ENCODE data around the gene CYP11A1.

Gene CYP11A1

DNA sequence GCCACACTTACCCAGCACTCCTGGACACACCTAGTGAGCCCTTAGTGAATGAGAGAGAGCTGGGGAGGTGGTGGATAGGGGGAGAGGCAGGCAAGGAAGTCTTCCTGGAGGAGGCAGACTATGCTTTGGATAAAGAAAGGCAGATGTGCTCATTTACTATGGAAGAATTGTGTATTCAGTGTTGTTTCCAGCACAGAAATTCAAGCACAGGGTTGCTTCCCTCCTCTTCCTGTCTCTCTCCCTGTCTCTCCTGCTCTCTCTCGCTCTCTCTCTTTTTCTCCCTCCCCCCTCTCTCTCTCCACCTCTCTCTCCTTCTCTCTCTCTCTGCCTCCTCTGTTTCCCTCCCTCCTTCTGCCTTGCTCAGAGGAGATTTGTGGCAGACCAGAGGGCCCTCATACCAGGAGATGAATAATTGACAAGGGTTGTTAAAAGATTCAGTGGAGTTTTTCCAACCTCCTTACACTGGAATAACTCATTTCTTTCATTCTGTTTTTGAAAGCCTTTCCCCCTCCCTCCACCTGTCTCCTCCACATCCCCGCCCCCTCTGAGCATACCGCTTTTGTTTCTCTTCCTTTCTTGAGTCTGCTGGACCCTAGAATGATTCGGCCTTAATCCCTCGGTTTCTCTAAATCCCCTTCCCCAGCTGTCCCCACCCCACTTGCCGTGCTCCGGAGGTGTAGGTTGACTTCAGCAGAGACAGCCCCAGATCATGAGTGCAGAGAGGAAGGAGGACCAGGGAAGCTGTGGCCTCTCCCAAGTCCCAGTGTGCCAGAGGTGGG is 65.7 kb downstream of the CYP11A1 start:
- H3K9me2 ChIP-seq (replicated peaks; ENCODE audit: insufficient read depth, low read length) = no peaks in the 10 kb centered on the region
- no peak overlapping the region for H3K27ac ChIP-seq (ENCODE audit: low read length)
- no peaks in the 10 kb centered on the region for H3K9me3 ChIP-seq (replicated peaks; ENCODE audit: insufficient read depth, low read length)
- H4K20me1 ChIP-seq (ENCODE audit: insufficient read depth, low read length) = no peaks in the 10 kb centered on the region
- H3K4me1 ChIP-seq (ENCODE audit: low read length) = no peaks in the 10 kb centered on the region
- H3K27me3 ChIP-seq (replicated peaks; ENCODE audit: insufficient read depth, low read length) = peaks cover 97% of the 10 kb centered on the region
- no peak overlapping the region for H2AFZ ChIP-seq (ENCODE audit: low read length)
- H3K9ac ChIP-seq (ENCODE audit: low read length) = no peak overlapping the region
- H3K4me3 ChIP-seq (ENCODE audit: low read length) = no peak overlapping the region
- H3F3A ChIP-seq (ENCODE audit: insufficient read depth, low read length) = no peaks in the 10 kb centered on the region
- no peaks in the 10 kb centered on the region for H3K36me3 ChIP-seq (replicated peaks; ENCODE audit: insufficient read depth, low read length)
- no peak overlapping the region for H3K4me2 ChIP-seq (ENCODE audit: low read depth, low read length)
- no peak for DNase-seq
- no peaks in the 10 kb centered on the region for H3K79me2 ChIP-seq (ENCODE audit: low read length)
- TF ChIP-seq EZH2phosphoT487 (IDR thresholded peaks at IDR 0.05; ENCODE audit: low read length) = no peak
- no peak for TF ChIP-seq EZH2 (optimal IDR thresholded peaks at IDR 0.05; ENCODE audit: low read depth, low read length)

DNA sequence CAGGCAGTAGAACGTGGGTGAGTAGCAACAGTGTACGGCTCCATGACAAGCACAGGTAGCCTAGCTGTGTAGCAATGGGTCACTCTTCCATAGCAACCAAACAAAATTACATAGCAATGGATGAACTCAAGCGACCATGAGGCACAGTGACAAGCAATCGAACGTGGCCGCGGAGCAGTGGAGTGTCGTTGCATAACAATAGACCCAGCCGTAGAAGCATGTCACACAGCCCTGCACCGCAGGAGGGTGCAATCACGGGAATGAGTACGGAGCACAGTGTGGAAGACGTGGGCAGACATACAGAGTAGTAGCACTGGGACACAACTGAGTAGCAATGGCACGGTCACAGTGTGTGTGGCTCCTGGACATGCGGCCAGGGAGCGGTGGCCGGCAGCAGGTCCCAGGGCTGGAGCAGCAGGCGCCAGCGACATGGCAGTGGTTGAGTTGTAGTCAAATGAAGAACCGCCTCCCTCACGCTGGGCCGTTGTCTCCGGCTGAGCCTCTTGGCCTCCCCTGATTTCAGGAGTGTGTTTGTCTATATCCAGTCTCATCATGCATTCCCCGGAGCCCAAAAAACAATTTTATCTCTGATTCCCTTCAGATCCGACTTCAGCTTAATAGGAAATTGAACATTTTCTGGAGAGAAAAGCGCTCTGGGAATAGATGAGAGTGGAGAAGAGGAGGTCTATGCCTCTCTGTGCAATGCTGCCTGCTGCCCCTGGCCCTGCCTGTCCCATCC is 67.2 kb downstream of the CYP11A1 start:
- Histone ChIP-seq H3K4me3 (ENCODE audit: low read length) (no peak overlapping the region), H3K9ac (ENCODE audit: low read length) (no peak overlapping the region), H3K79me2 (ENCODE audit: low read length) (no peaks in the 10 kb centered on the region), H3K4me1 (ENCODE audit: low read length) (no peaks in the 10 kb centered on the region), H4K20me1 (ENCODE audit: insufficient read depth, low read length) (no peaks in the 10 kb centered on the region), H3K4me2 (ENCODE audit: low read depth, low read length) (no peak overlapping the region), H3K36me3 (replicated peaks; ENCODE audit: insufficient read depth, low read length) (no peaks in the 10 kb centered on the region), H2AFZ (ENCODE audit: low read length) (no peak overlapping the region), H3K27ac (ENCODE audit: low read length) (no peak overlapping the region), H3K9me3 (replicated peaks; ENCODE audit: insufficient read depth, low read length) (no peaks in the 10 kb centered on the region), H3K27me3 (replicated peaks; ENCODE audit: insufficient read depth, low read length) (peaks cover 93% of the 10 kb centered on the region), H3F3A (ENCODE audit: insufficient read depth, low read length) (no peaks in the 10 kb centered on the region), H3K9me2 (replicated peaks; ENCODE audit: insufficient read depth, low read length) (no peaks in the 10 kb centered on the region)
- DNase-seq = no peak
- TF ChIP-seq EZH2phosphoT487 (IDR thresholded peaks at IDR 0.05; ENCODE audit: low read length) (no peak), EZH2 (optimal IDR thresholded peaks at IDR 0.05; ENCODE audit: low read depth, low read length) (no peak)
- TF ChIP-seq, protein P1, sequence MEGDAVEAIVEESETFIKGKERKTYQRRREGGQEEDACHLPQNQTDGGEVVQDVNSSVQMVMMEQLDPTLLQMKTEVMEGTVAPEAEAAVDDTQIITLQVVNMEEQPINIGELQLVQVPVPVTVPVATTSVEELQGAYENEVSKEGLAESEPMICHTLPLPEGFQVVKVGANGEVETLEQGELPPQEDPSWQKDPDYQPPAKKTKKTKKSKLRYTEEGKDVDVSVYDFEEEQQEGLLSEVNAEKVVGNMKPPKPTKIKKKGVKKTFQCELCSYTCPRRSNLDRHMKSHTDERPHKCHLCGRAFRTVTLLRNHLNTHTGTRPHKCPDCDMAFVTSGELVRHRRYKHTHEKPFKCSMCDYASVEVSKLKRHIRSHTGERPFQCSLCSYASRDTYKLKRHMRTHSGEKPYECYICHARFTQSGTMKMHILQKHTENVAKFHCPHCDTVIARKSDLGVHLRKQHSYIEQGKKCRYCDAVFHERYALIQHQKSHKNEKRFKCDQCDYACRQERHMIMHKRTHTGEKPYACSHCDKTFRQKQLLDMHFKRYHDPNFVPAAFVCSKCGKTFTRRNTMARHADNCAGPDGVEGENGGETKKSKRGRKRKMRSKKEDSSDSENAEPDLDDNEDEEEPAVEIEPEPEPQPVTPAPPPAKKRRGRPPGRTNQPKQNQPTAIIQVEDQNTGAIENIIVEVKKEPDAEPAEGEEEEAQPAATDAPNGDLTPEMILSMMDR (IDR thresholded peaks at IDR 0.05; ENCODE audit: low read length) = no peak

DNA sequence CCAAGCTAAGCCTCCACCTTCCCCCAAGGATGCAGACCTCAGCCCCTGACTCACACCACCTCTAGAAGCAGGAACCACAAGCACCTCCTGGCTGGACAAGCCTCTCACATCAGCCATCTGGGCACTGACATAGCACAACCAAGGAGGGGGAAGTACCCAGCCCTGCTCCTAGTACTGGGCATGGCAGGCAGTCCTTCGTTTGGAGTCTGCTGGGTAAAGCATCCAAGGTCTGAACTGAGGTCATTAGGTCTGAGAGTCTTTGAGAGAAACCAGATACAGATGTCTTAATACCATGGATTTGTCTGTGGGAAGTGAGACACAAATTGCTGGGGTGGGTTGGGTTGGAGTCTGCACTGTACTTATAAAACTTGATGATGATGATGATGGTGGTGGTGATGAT is 69.6 kb downstream of the CYP11A1 start:
- DNase-seq = no peak
- no peaks in the 10 kb centered on the region for H3K4me1 ChIP-seq (ENCODE audit: low read length)
- no peak for TF ChIP-seq EZH2phosphoT487 (IDR thresholded peaks at IDR 0.05; ENCODE audit: low read length)
- no peak for TF ChIP-seq EZH2 (optimal IDR thresholded peaks at IDR 0.05; ENCODE audit: low read depth, low read length)
- TF ChIP-seq, protein P1 (IDR thresholded peaks at IDR 0.05; ENCODE audit: low read length) = no peak
- no peaks in the 10 kb centered on the region for H3K9me3 ChIP-seq (replicated peaks; ENCODE audit: insufficient read depth, low read length)
- H4K20me1 ChIP-seq (ENCODE audit: insufficient read depth, low read length) = no peaks in the 10 kb centered on the region
- no peak overlapping the region for H3K27ac ChIP-seq (ENCODE audit: low read length)
- no peaks in the 10 kb centered on the region for H3F3A ChIP-seq (ENCODE audit: insufficient read depth, low read length)
- H3K4me2 ChIP-seq (ENCODE audit: low read depth, low read length) = no peak overlapping the region
- no peak overlapping the region for H3K4me3 ChIP-seq (ENCODE audit: low read length)
- H3K27me3 ChIP-seq (replicated peaks; ENCODE audit: insufficient read depth, low read length) = peaks cover 86% of the 10 kb centered on the region
- no peak overlapping the region for H2AFZ ChIP-seq (ENCODE audit: low read length)
- H3K79me2 ChIP-seq (ENCODE audit: low read length) = no peaks in the 10 kb centered on the region
- no peak overlapping the region for H3K9ac ChIP-seq (ENCODE audit: low read length)
- no peaks in the 10 kb centered on the region for H3K9me2 ChIP-seq (replicated peaks; ENCODE audit: insufficient read depth, low read length)
- no peaks in the 10 kb centered on the region for H3K36me3 ChIP-seq (replicated peaks; ENCODE audit: insufficient read depth, low read length)

Measured in MM.1S (cell line).